ENCODE data around the gene C12orf42.

DNA sequence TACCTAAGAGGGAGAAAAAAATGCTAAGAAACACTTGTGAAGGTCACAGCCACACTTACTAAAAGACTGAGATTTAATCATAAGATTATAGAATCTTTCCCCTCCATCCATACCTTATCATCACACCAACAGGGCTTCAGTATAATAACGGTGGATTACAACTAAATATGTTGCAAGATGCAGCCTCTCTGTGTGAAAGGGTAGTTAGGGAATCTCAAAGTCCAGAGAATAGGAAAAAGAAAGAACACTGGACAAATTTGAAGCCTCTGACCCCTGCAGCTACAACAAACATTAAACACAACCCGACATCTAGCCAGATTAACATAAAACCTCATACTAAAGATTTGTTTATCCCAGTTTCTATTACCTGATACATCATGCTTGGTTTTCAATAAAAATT lies 181.0 kb downstream of the C12orf42 start:
- no peak for TF ChIP-seq CTCF (IDR thresholded peaks at IDR 0.05; ENCODE audit: insufficient read depth, low read length)
- TF ChIP-seq POLR2AphosphoS5 (IDR thresholded peaks at IDR 0.05; ENCODE audit: low read depth), result no peak
- TF ChIP-seq, protein P1, sequence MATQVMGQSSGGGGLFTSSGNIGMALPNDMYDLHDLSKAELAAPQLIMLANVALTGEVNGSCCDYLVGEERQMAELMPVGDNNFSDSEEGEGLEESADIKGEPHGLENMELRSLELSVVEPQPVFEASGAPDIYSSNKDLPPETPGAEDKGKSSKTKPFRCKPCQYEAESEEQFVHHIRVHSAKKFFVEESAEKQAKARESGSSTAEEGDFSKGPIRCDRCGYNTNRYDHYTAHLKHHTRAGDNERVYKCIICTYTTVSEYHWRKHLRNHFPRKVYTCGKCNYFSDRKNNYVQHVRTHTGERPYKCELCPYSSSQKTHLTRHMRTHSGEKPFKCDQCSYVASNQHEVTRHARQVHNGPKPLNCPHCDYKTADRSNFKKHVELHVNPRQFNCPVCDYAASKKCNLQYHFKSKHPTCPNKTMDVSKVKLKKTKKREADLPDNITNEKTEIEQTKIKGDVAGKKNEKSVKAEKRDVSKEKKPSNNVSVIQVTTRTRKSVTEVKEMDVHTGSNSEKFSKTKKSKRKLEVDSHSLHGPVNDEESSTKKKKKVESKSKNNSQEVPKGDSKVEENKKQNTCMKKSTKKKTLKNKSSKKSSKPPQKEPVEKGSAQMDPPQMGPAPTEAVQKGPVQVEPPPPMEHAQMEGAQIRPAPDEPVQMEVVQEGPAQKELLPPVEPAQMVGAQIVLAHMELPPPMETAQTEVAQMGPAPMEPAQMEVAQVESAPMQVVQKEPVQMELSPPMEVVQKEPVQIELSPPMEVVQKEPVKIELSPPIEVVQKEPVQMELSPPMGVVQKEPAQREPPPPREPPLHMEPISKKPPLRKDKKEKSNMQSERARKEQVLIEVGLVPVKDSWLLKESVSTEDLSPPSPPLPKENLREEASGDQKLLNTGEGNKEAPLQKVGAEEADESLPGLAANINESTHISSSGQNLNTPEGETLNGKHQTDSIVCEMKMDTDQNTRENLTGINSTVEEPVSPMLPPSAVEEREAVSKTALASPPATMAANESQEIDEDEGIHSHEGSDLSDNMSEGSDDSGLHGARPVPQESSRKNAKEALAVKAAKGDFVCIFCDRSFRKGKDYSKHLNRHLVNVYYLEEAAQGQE (IDR thresholded peaks at IDR 0.05; ENCODE audit: insufficient replicate concordance, low read depth), result no peak
- TF ChIP-seq GABPA (IDR thresholded peaks at IDR 0.05; ENCODE audit: low read depth), result no peak
